Trophoblast cell (in vitro differentiated cells and primary cell): ENCODE data around the gene SMPD1.

Experiments
- DNase-seq, 2 donors: peaks; one replicate each; pipeline ENCODE4 v3.0.0-alpha.2; 2016
- H2AFZ ChIP-seq: 2 replicates; pipeline ENCODE4 v1.6.1; 2013; ENCODE audit warnings: low read length, moderate library complexity, mild to moderate bottlenecking; ENCODE audit not compliant: insufficient read depth, poor library complexity
- H2AK5ac ChIP-seq: 2 replicates; pipeline ENCODE4 v1.6.1; 2013; ENCODE audit warnings: mild to moderate bottlenecking, low read length
- H2BK120ac ChIP-seq: 2 replicates; pipeline ENCODE4 v1.6.1; 2013; ENCODE audit warnings: low read length, mild to moderate bottlenecking, moderate library complexity; ENCODE audit not compliant: insufficient read depth, poor library complexity
- H2BK12ac ChIP-seq: 2 replicates; pipeline ENCODE4 v1.6.1; 2013; ENCODE audit warnings: mild to moderate bottlenecking, low read length, moderate library complexity
- H2BK5ac ChIP-seq: 2 replicates; pipeline ENCODE4 v1.6.1; 2013; ENCODE audit warnings: low read length, low read depth, moderate library complexity, mild to moderate bottlenecking; ENCODE audit not compliant: poor library complexity
- H3K14ac ChIP-seq: 2 replicates; pipeline ENCODE4 v1.6.1; 2013; ENCODE audit warnings: mild to moderate bottlenecking, low read length
- H3K18ac ChIP-seq: 2 replicates; pipeline ENCODE4 v1.6.1; 2013; ENCODE audit warnings: mild to moderate bottlenecking, low read length
- H3K23ac ChIP-seq: 2 replicates; pipeline ENCODE4 v1.6.1; 2013; ENCODE audit warnings: low read length
- H3K27ac ChIP-seq: 2 replicates; pipeline ENCODE4 v1.5.1; 2013; ENCODE audit warnings: low read depth, mild to moderate bottlenecking, inconsistent platforms, low read length, moderate library complexity
- H3K27me3 ChIP-seq: 2 replicates; pipeline ENCODE4 v1.6.1; 2013; ENCODE audit warnings: inconsistent platforms, mild to moderate bottlenecking, low read length, moderate library complexity; ENCODE audit not compliant: insufficient read depth
- H3K36me3 ChIP-seq, 2 experiments: 1 replicate in 1 of 2; 2 replicates in 1 of 2; pipeline ENCODE4 v1.6.1; 2013; ENCODE audit warnings: low read length in 2 of 2, mild to moderate bottlenecking in 2 of 2, moderate library complexity in 1 of 2; ENCODE audit not compliant: insufficient read depth in 2 of 2, control insufficient read depth in 1 of 2
- H3K4ac ChIP-seq: 2 replicates; pipeline ENCODE4 v1.6.1; 2013; ENCODE audit warnings: low read depth, mild to moderate bottlenecking, low read length, moderate library complexity
- H3K4me1 ChIP-seq, 2 experiments: 1 replicate in 1 of 2; 2 replicates in 1 of 2; pipeline ENCODE4 v1.6.1; 2013; ENCODE audit warnings: low read length in 2 of 2, mild to moderate bottlenecking in 2 of 2, moderate library complexity in 1 of 2; ENCODE audit not compliant: insufficient read depth in 2 of 2, control insufficient read depth in 1 of 2
- H3K4me2 ChIP-seq: 2 replicates; pipeline ENCODE4 v1.6.1; 2013; ENCODE audit warnings: inconsistent platforms, mild to moderate bottlenecking, low read length, moderate library complexity
- H3K4me3 ChIP-seq: 2 replicates; pipeline ENCODE4 v1.5.1; 2013; ENCODE audit warnings: mild to moderate bottlenecking, low read depth, low read length, inconsistent platforms
- H3K79me1 ChIP-seq: one replicate; pipeline ENCODE4 v1.6.1; 2013; ENCODE audit warnings: low read length
- H3K79me2 ChIP-seq: 2 replicates; pipeline ENCODE4 v1.6.1; 2013; ENCODE audit warnings: low read length, mild to moderate bottlenecking; ENCODE audit not compliant: control insufficient read depth, insufficient read depth, poor library complexity
- H3K9ac ChIP-seq: 2 replicates; pipeline ENCODE4 v1.6.1; 2013; ENCODE audit warnings: mild to moderate bottlenecking, low read length
- H3K9me3 ChIP-seq: 2 replicates; pipeline ENCODE4 v1.6.1; 2013; ENCODE audit warnings: low read depth, mild to moderate bottlenecking, control low read depth, inconsistent platforms, low read length; ENCODE audit not compliant: insufficient read depth
- H4K12ac ChIP-seq: 2 replicates; pipeline ENCODE4 v1.6.1; 2013; ENCODE audit warnings: low read depth, mild to moderate bottlenecking, low read length, moderate library complexity
- H4K8ac ChIP-seq: 2 replicates; pipeline ENCODE4 v1.6.1; 2013; ENCODE audit warnings: low read depth, mild to moderate bottlenecking, low read length, moderate library complexity
- H4K91ac ChIP-seq: one replicate; pipeline ENCODE4 v1.6.1; 2013; ENCODE audit warnings: low read depth, mild to moderate bottlenecking, low read length, moderate library complexity
- WGBS: extraction: QIAGEN DNeasy Blood & Tissue Kit; methylation state at CpG from one replicate; pipeline ENCODE4 v1.1.7; 2013; ENCODE audit warnings: missing lambda C conversion rate; ENCODE audit not compliant: insufficient read length, insufficient coverage; ENCODE audit errors: extremely low coverage; 5-methylcytosine and 5-hydroxymethylcytosine counted together

SMPD1 gene

GRCh38 chr11:6397156-6397555 lies 6.9 kb downstream of the SMPD1 start:
- H4K8ac ChIP-seq = no peak overlapping the region
- H4K91ac ChIP-seq = no peak overlapping the region
- no peak overlapping the region for H4K12ac ChIP-seq
- H2AFZ ChIP-seq = no peak overlapping the region
- H3K18ac ChIP-seq = no peak overlapping the region
- H3K9me3 ChIP-seq = no peaks in the 10 kb centered on the region
- no peak overlapping the region for H3K27ac ChIP-seq
- peaks cover 6 to 9% of the 10 kb centered on the region in 2 experiments for H3K4me1 ChIP-seq
- H3K14ac ChIP-seq = no peak overlapping the region
- H2BK12ac ChIP-seq = no peak overlapping the region
- H3K36me3 ChIP-seq = peaks cover 4 to 9% of the 10 kb centered on the region in 2 experiments
- no peak overlapping the region for H3K4me3 ChIP-seq
- H3K23ac ChIP-seq = no peak overlapping the region
- no peak overlapping the region for H3K4me2 ChIP-seq
- no peaks in the 10 kb centered on the region for H3K79me1 ChIP-seq
- no CpG with 5 or more reads among the region's 1 CpG for WGBS
- no peaks in the 10 kb centered on the region for H3K79me2 ChIP-seq
- no peak for DNase-seq
- no peak overlapping the region for H2AK5ac ChIP-seq
- no peak overlapping the region for H2BK5ac ChIP-seq
- no peak overlapping the region for H3K4ac ChIP-seq
- no peak overlapping the region for H2BK120ac ChIP-seq
- no peaks in the 10 kb centered on the region for H3K27me3 ChIP-seq
- no peak overlapping the region for H3K9ac ChIP-seq

DNA sequence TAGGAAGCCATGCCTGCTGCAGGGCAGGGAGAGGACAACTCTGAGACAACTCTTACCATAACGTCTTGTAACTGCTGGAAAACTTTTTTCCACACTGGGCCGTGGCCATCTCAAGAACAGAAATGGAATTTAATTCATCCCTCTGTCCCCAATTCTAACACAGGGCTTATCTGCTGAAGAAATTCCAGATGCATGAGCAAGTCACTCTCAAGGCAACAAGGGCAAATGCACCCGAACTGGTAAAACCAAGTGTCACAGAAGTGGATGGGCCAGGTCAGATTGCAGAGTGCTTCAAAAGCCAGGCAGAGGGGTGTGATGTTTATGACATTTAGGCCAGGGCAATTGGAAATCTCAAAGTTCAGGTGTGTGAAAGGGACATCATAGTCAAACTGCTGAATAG lies 7.4 kb downstream of the SMPD1 start:
- no peak overlapping the region for H3K23ac ChIP-seq
- H3K36me3 ChIP-seq = peaks cover 4 to 9% of the 10 kb centered on the region in 2 experiments
- H4K8ac ChIP-seq = no peak overlapping the region
- no peak overlapping the region for H3K4ac ChIP-seq
- H3K27me3 ChIP-seq = no peaks in the 10 kb centered on the region
- H3K14ac ChIP-seq = no peak overlapping the region
- no peak overlapping the region for H2AFZ ChIP-seq
- WGBS = no CpG with 5 or more reads among the region's 3 CpGs
- H3K4me2 ChIP-seq = no peak overlapping the region
- peak in 1 of 2 donors; percentile 52 for DNase-seq
- peaks cover 6 to 9% of the 10 kb centered on the region in 2 experiments for H3K4me1 ChIP-seq
- H4K91ac ChIP-seq = no peak overlapping the region
- H2BK5ac ChIP-seq = no peak overlapping the region
- no peak overlapping the region for H3K18ac ChIP-seq
- H3K79me2 ChIP-seq = no peaks in the 10 kb centered on the region
- H4K12ac ChIP-seq = no peak overlapping the region
- no peaks in the 10 kb centered on the region for H3K79me1 ChIP-seq
- no peak overlapping the region for H3K9ac ChIP-seq
- no peak overlapping the region for H3K27ac ChIP-seq
- no peaks in the 10 kb centered on the region for H3K9me3 ChIP-seq
- no peak overlapping the region for H2AK5ac ChIP-seq
- H2BK120ac ChIP-seq = no peak overlapping the region
- H3K4me3 ChIP-seq = no peak overlapping the region
- no peak overlapping the region for H2BK12ac ChIP-seq

DNA sequence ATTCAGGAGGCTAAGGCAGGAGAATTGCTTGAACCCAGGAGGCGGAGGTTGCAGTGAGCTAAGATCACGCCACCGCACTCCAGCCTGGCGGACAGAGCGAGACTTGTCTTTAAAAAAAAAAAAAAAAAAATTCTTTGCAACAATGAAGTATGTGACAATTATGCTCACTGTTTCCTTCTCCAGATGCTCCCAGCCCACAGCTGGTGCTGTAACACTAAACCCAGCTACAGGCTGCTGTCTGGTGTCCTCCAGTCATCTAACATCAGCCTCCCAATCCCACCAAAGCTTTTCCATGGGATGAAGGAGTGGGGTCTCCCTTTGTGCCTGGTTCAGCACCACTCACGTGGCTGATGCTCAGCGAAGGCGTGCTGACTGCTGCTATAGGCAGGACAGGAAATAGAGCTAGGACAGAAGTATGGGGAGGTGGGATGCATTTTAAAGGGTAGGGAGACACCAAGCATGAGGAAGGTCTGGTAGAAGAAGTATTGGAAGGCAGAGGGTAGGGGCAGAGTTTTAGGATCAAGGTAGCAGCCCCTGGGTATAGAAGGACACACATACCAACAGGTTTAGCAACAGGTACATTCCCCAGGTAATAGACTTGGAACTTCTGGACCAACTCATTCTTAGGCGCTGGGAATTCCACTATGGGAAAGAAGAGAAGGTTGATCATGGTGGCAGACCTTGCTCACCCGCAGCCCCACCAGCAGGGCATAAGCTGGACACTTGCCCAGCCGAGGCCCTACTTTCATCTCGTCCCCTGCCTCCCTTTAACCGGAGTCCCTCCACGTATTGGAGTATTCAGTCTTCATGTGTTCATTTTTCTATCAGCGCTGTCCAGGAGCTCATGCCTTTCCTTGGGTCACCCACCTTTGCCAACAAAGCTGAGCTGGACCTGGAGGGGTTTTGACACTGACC lies 10.4 kb downstream of the SMPD1 start:
- Histone ChIP-seq H3K4me2 (no peak overlapping the region), H3K79me1 (no peaks in the 10 kb centered on the region), H3K9ac (no peak overlapping the region), H2AK5ac (no peak overlapping the region), H4K8ac (no peak overlapping the region), H3K27ac (no peak overlapping the region), H3K18ac (no peak overlapping the region), H4K12ac (no peak overlapping the region), H3K36me3 (peaks cover 0 to 2% of the 10 kb centered on the region in 2 experiments), H3K23ac (no peak overlapping the region), H3K79me2 (no peaks in the 10 kb centered on the region), H3K14ac (no peak overlapping the region), H2BK12ac (no peak overlapping the region), H3K4me3 (no peak overlapping the region), H2BK5ac (no peak overlapping the region), H2BK120ac (no peak overlapping the region), H3K4me1 (peaks cover 6 to 7% of the 10 kb centered on the region in 2 experiments), H4K91ac (no peak overlapping the region), H3K27me3 (no peaks in the 10 kb centered on the region), H3K9me3 (no peaks in the 10 kb centered on the region), H3K4ac (no peak overlapping the region), H2AFZ (no peak overlapping the region)
- peak in 1 of 2 donors; percentile 56 for DNase-seq
- WGBS = no CpG with 5 or more reads among the region's 15 CpGs

- no peaks in the 10 kb centered on the region for H3K27me3 ChIP-seq
- H4K8ac ChIP-seq = no peak overlapping the region
- H3K4me2 ChIP-seq = no peak overlapping the region
- H2BK5ac ChIP-seq = no peak overlapping the region
- no peak overlapping the region for H2BK120ac ChIP-seq
- peaks cover 6 to 7% of the 10 kb centered on the region in 2 experiments for H3K4me1 ChIP-seq
- WGBS = no CpG with 5 or more reads among the region's 7 CpGs
- H3K4ac ChIP-seq = no peak overlapping the region
- H3K23ac ChIP-seq = no peak overlapping the region
- DNase-seq = no peak
- H4K91ac ChIP-seq = no peak overlapping the region
- no peak overlapping the region for H2AK5ac ChIP-seq
- H3K27ac ChIP-seq = no peak overlapping the region
- no peaks in the 10 kb centered on the region for H3K79me2 ChIP-seq
- no peaks in the 10 kb centered on the region for H3K9me3 ChIP-seq
- H3K36me3 ChIP-seq = peaks cover 0 to 2% of the 10 kb centered on the region in 2 experiments
- no peaks in the 10 kb centered on the region for H3K79me1 ChIP-seq
- no peak overlapping the region for H2BK12ac ChIP-seq
- no peak overlapping the region for H3K18ac ChIP-seq
- no peak overlapping the region for H4K12ac ChIP-seq
- no peak overlapping the region for H3K14ac ChIP-seq
- no peak overlapping the region for H2AFZ ChIP-seq
- no peak overlapping the region for H3K9ac ChIP-seq
- H3K4me3 ChIP-seq = no peak overlapping the region
Measured at GRCh38 chr11:6401464-6401863, 11.2 kb downstream of the SMPD1 start.
